GM21390 (cell line): ENCODE results near the gene ZNF467.
A peak's percentile ranks its signal among the peaks of the same experiment; 100 is the strongest.

Source experiments
- ATAC-seq: cut with Tn5 transposase; IDR thresholded peaks from one replicate; pipeline ENCODE4 v1.9.1; 2021; ENCODE audit not compliant: unreplicated experiment

The ZNF467 gene

DNA sequence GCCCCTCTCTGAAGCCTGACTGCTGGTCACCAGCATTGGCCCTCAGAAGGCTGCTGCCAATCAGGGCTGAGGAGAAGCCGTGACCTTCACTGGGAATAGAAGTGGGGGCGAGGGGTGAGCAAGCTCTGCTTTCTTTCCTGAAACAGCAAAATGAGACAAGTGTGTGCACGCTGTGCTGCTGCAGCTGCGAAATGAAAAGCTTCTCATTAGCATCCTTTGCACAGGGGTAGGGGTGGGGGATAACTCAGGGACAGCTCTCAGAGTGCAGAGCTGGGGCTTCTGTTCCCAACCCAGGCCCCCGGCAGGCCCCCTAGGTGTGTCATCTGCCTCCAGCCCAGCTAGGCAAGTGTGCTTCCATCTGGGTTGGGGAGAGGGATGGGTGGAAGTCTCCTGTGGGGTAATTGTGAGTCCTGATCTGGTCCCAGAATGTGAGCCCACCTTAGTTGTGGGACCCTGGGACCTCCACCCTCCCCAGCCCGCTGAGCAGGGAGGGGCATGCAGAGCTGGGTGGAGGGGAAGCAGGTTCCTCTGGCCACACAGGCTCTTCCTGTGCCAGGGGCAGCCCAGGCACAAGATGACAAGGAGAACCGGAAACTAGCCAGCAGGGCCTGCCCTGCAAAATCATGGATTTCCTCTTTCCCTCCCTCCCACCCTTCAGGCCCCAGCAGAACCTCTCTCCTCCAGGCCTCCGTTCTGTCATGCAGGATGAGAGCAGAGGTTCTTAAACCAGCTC, 22.2 kb downstream of the ZNF467 start:
- ATAC-seq, result no peak

GRCh38 chr7:149750122-149750845, 23.1 kb downstream of the ZNF467 start:
- ATAC-seq, result no peak

GRCh38 chr7:149748076-149748874, 25.1 kb downstream of the ZNF467 start:
- ATAC-seq, result no peak

DNA sequence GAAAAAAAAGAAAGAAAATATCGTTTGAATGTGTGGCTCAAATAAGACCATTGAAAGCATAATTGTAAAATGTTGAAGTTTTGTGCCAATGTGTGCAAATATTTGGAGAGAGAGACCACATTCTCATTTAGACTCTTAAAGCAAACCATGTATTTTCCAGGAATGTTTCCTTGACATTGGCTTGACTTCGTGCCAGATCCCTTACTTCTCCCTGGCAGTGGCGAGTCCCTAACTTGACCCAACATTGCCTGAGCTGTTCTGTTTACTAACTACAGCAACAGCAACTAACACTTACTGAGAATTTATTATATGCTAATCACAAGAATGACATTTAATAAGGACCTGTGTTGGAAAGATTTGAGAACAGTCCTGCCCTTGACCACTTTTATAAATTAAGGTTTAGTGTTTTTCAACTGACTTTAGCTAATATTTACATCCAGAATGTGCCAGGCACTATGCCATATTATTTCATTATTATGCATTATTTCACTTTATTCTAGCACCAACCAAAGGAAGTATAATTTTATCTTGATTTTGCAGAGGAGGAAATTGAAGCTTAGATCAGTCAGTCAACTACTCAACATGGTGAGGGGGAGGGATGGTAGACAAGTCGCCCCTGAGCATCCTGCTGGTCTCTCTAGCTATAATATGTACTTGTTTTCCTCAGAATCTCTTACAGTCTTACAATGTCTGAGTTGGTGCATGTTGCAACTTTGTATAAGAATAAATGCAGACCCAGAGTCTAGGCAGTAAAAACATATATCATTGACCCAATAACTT, 29.7 kb downstream of the ZNF467 start:
- no peak for ATAC-seq

GRCh38 chr7:149742075-149742701, 31.2 kb downstream of the ZNF467 start:
- peak; percentile 79 for ATAC-seq

GRCh38 chr7:149741629-149742028, 31.8 kb downstream of the ZNF467 start:
- no peak for ATAC-seq

- ATAC-seq, result no peak
These were observed 36.7 kb downstream of the ZNF467 start for GRCh38 chr7:149736478-149737360.

DNA sequence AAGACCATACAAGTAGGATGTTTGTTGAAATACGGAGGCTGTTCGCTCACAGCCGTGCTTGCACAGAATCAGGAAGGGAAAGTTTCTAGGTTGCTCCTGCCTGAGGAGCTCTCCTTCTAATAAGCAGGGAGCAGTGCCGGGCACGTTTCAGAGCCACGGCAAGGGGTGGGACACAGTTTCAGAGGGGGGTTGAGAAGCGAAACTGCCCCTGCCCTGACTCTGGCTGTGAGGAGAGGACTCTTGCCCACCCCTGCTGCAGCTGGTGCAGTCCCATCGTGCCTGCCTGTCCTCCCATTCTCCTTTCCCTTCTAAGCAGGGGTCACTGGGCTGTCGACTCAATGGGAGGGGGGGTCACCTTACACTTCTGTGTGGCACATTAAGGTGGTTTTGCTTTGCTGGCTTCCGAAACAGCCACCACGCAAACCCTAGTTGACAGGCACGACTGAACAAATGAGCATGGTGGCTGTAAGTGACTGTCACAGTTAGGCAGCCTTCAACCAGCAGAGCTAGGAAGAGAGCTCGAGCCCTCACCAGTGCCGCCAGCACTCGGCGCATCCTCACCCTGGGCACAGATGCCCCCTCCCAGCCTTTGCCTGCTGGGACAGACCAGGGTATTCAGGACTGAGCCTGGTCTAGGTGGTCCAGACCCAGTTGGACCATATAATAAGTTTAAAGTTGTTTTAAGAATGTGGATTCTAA, 37.5 kb downstream of the ZNF467 start:
- no peak for ATAC-seq

GRCh38 chr7:149735181-149735602, 38.2 kb downstream of the ZNF467 start:
- no peak for ATAC-seq

DNA sequence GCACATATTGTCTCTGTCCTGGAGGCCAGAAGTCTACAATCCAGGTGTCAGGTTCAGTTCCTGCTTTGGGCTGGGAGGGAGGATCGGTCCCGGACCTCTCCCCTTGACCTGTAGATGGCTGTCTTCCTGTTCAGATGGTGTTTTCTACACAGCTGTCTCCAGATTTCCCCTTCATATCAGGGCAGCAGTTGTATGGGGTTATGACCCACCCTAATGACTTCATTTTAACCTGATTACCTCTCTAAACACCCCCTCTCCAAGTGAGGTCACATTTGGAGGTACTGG, 38.7 kb downstream of the ZNF467 start:
- ATAC-seq, result no peak

DNA sequence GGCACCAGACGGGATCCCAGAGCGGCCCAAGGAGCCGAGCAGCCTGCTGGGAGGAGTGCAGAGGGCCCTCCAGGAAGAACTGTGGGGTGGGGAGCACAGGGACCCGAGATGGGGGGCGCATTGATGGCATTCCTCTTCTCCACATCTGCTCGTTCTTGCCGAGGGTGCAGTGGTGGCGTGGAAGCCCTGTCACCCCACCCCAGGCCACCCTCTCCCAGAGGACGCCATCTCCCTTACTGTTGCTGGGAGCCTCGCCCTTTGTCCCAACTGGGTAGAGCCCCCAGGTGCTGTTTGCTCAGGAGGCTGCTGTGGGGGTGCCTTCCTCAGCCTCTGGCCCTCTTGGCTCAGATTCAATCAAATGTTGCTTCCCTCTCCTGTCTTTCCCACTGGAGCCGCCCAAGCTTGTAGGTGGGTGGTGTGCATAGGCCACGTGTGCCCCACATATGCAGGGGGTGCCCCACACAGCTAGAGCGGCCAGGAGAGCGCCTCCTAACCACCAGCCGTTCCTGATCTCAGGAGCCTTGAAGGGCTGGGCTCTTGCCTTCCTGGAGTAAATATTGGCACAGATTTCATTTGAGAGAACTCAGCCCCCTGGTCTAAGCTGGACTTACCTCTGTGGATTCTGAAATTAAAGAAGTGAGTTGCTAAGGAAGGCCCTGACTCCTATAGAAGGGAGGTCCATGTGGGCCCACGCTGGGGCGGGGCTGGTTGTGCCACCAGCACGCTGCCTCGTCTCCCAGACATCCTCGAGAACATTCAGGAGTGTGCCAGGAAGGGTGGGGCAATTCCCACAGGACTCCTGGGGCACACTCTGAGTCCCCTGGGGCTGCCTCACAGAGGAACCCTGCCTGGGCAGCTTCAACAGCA, 39.2 kb downstream of the ZNF467 start:
- ATAC-seq, result no peak

DNA sequence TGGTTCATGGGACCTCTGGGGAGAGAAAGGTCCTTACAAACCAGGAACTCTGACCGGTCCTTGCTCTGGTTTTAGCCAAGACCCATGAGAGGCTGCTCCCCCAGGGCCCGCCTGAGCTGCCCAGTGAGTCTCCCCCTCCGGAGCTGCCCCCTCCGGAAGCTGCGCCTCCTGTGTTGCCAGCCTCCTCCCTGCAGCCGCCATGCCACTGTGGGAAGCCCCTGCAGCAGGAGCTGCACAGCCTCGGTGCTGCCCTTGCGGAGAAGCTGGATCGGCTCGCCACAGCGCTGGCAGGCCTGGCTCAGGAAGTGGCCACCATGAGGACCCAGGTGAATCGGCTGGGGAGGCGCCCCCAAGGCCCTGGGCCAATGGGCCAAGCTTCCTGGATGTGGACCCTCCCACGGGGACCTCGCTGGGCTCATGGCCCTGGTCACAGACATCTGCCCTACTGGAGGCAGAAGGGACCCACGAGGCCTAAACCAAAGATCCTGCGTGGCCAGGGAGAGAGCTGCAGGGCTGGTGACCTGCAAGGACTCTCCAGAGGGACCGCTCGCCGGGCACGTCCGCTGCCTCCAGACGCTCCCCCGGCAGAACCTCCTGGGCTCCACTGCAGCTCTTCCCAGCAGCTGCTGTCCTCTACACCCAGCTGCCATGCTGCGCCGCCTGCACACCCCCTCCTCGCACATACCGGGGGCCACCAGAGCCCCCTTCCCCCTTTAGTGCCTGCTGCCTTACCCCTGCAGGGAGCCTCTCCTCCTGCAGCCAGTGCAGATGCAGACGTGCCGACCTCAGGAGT, 40.1 kb downstream of the ZNF467 start:
- no peak for ATAC-seq

GRCh38 chr7:149732611-149733010, 40.8 kb downstream of the ZNF467 start:
- no peak for ATAC-seq

GRCh38 chr7:149732111-149732561, 41.3 kb downstream of the ZNF467 start:
- ATAC-seq, result no peak

- ATAC-seq, result no peak
These were observed 42.0 kb downstream of the ZNF467 start for GRCh38 chr7:149731207-149731955.

GRCh38 chr7:149729983-149730801, 43.2 kb downstream of the ZNF467 start:
- ATAC-seq, result no peak
